ENCODE data around the gene FOXO3.

The FOXO3 gene

DNA sequence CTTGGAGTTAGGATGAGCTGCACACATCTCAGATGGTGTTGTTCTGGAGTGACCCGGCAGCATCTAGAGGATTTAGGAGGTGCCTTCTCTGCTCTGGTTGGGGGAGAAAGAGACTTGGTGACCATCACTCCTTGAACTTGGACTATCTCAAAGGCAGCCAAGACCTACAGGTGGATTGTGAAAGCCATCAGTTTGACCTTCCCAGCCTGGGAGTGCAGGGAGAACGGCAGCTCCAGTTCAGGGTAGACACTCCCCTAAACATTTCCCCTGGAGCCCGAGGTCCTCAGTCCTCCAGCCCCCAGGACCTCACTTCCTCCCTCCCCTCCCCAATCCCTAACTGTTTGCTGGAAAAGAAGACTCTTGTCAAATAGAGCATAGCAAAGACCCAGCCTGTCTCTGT lies 158.8 kb downstream of the FOXO3 start:
- H3K4me3 ChIP-seq (ENCODE audit: low read depth, low read length) = no peak overlapping the region
- no peak for DNase-seq (ENCODE audit: low read depth)

GRCh38 chr6:108720827-108721226 lies 160.1 kb downstream of the FOXO3 start:
- DNase-seq (ENCODE audit: low read depth) = no peak
- no peak overlapping the region for H3K4me3 ChIP-seq (ENCODE audit: low read depth, low read length)

DNA sequence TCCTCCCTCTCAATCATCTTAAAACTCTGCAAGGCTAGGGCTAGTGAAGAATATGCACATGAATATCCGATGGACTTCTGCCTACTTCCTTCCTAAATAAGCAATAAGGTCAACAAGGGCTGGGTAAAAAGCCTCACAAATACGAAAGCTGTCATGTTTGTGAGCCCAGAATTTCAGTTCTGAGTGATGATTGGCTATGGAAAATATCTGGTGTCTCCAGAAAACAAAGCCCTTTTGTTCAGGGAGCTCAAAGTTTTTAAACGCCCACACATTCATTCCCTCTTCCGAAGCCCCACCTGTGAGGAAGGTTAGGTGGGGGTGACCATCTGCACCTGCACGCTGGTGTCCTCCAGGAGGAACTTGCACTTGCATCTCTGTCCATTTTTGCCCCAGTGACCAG lies 160.6 kb downstream of the FOXO3 start:
- no peak overlapping the region for H3K4me3 ChIP-seq (ENCODE audit: low read depth, low read length)
- no peak for DNase-seq (ENCODE audit: low read depth)

GRCh38 chr6:108723594-108723993 lies 162.9 kb downstream of the FOXO3 start:
- no peak overlapping the region for H3K4me3 ChIP-seq (ENCODE audit: low read depth, low read length)
- no peak for DNase-seq (ENCODE audit: low read depth)

DNA sequence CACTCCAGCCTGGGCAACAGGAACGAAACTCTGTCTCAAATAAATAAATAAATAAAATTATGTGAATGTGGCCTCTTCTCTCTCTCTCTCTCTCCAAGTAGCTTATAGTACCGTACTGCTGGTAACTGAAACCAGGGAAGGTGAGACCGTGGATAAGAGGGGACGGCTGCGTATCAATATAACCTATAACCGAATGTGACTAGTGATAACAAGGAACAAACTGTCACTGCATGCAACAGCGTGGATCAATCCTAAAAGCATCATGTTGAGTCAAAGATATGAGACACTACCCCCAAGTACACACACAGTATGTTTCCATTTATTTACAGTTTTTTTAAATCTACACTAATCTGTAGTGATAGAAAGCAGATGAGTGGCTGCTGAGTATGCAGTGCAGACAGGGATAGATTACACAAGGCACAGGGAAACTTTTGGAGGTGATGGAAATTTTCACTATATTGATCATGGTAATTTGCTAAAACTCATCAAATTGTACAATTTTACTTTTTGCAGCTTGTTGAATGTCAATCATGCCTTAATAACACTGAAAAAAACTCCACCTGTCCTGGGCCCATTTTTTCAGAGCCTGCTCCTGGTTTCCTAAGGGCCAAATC lies 166.1 kb downstream of the FOXO3 start:
- no peak for DNase-seq (ENCODE audit: low read depth)
- no peak overlapping the region for H3K4me3 ChIP-seq (ENCODE audit: low read depth, low read length)

DNA sequence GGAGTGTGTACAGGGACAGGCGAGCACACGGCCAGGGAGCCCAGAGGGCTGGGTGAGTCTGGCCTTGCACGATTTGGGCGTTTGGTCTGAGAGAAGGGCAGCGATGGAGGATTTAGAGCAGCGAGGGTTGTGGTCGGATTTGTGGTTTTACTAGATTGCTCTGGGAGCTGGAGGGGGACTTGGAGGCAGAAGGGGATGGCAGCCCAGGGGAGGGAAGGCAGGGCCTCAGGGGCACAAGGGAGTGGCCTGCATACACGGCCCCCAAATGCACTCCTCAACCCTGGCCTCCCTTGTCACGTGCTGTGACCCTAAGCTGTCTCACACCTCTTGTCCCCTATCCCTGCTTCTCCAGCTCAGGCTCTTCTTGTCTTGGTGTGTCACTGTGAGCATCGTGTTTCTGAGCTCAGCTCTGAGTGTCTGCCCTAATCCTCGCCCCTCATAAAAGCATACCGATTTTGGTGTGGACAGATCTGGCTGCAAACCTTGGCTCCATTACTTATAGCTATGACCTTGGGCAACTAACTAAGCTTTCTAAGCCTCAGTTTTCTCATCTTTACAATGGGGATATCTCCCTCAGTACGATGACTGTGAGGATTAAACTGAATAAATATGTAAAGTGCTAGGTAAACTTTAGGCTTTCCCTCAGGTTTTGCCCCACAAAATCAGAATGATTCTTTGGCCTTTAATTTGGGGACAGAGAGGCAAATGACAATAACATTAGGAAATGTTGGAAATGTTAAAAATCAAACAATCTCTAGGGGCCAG lies 167.4 kb downstream of the FOXO3 start:
- no peak for DNase-seq (ENCODE audit: low read depth)
- no peak overlapping the region for H3K4me3 ChIP-seq (ENCODE audit: low read depth, low read length)

DNA sequence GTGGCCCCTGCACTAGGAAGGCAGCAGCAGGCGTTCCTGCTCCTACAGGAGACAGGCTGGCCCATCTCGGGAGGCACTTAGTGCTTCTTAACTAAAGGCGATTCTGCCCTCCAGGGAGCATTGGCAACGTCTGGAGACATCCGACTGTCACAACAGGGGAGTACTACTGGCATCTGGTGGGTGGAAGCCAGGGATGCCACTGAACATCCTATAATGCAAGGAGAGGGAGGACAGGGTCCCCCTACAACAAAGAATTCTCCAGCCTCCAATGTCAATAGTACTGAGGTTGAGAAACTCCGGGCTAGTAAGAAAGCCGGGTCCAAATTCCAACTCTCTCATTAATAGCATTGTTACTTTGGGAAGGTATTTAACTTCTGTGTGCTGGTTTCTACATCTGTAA lies 168.1 kb downstream of the FOXO3 start:
- DNase-seq (ENCODE audit: low read depth) = no peak
- no peak overlapping the region for H3K4me3 ChIP-seq (ENCODE audit: low read depth, low read length)

DNA sequence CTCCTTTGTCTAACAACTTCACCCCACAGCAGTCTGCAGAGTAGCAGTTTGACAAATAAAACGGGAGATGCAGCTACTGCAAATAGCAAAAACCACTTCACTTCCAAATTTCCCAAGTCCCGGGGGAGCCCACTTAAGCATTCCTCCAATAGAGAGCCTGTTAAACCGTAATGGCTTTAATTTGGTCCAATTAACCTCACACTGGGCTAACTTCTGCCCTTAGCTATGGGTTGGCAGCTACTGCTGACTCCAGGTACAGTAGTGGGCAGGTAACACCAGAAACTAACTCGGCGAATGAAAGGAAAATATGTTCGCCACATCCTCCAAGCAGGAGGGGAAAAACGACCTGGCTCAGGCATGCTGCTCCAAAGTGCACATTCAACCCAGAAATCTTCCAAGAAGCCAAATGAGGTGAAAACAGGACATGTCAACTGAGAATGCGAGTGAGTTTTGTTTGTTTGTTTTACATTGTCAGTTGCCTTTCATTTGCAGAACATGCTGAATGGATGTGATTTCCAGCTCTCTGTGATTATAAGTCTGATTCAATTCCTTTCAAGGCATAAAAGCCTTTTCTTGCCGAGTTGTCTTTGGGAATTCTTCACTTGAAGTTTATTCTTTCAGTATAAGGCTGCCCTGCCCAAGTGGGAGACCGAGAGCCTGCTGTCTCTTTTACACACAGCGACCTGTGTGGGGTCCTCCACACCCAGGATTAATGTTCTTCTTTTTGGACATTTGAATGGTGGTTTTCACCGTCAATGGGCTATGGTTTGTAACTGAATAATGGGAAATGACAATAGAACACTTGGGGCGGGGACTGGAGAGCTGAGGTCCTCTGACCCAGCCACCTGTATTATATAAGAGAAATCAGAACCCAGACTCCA lies 170.2 kb downstream of the FOXO3 start:
- no peak for DNase-seq (ENCODE audit: low read depth)
- no peak overlapping the region for H3K4me3 ChIP-seq (ENCODE audit: low read depth, low read length)

- no peak for DNase-seq (ENCODE audit: low read depth)
- H3K4me3 ChIP-seq (ENCODE audit: low read depth, low read length) = no peak overlapping the region
These were observed 171.6 kb downstream of the FOXO3 start for GRCh38 chr6:108732091-108732870.

DNA sequence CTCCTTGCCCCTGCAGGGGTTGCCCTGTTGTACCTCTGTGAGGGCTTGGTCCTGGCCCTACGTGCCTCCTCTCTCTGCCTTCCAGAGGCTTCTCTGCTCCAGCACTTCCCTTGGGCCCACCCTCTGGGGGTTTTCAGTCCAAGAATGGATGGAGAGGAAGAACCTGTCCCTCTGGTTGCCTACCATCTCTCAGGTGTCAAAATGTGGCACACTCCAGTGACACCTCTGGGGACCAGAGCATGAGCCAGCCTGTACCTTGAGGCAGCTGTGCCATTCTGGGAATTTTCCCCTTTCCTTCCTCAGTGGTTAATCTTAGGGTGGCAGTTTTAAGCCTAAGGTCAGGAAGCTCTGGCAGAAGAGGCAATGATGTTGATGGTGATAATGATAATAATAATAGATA lies 172.3 kb downstream of the FOXO3 start:
- no peak for DNase-seq (ENCODE audit: low read depth)
- no peak overlapping the region for H3K4me3 ChIP-seq (ENCODE audit: low read depth, low read length)

DNA sequence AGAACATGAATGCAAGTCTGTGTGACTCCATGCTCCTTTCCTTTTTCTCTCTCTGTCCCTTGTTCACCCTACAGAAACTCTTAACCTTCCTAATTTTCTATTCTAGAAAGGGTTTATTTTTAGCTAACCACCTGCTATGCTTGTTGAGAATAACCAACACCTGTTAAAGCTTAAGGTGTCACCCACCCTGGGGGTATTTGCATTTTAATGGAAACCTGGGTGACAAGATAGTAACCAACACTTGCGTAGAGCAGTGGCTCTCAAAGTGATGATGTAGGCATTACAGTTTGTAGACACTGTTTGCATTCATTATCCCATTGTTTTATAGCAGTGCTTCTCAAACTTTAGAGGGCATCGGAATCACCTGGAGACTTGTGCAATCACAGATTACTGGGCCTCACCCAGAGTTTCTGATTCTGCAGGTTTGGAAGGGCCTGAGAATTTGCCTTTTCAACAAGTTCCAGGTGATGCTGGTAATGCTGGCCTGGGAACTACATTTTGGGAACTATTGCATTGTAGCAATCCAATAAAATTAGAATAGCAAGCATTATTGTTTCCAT lies 173.1 kb downstream of the FOXO3 start:
- no peak overlapping the region for H3K4me3 ChIP-seq (ENCODE audit: low read depth, low read length)
- no peak for DNase-seq (ENCODE audit: low read depth)
